HepG2 (cell line): ENCODE data around the gene FLAD1.

Experiments
- ATF7 ChIP-seq, 2 experiments: fragments of 450-650 bp in 1 of 2; sonication (generic) in 1 of 2; formaldehyde crosslinking in 1 of 2; IDR thresholded peaks; 2 replicates each; pipeline versions ENCODE4 v1.4.0 to v1.6.1; 2016 to 2020; ENCODE audit warnings: antibody characterized with exemption in 1 of 2, mild to moderate bottlenecking in 1 of 2, missing genetic modification reagents in 1 of 2
- CTCF ChIP-seq: sonication (generic); formaldehyde crosslinking; IDR thresholded peaks from 2 replicates; pipeline ENCODE4 v1.5.0; 2020; ENCODE audit warnings: mild to moderate bottlenecking, missing genetic modification reagents, moderate library complexity
- E2F2 ChIP-seq: sonication (generic); formaldehyde crosslinking; IDR thresholded peaks from 2 replicates; pipeline ENCODE4 v1.4.0; 2020; ENCODE audit warnings: missing genetic modification reagents, borderline replicate concordance
- ELF1 ChIP-seq: sonication (generic); formaldehyde crosslinking; IDR thresholded peaks from 2 replicates; pipeline ENCODE4 v1.4.0; 2020; ENCODE audit warnings: missing genetic modification reagents
- JUN ChIP-seq: sonication (generic); formaldehyde crosslinking; IDR thresholded peaks from 2 replicates; pipeline ENCODE4 v1.4.0; 2020; ENCODE audit warnings: mild to moderate bottlenecking, missing genetic modification reagents
- SP1 ChIP-seq, 2 experiments: fragments of 450-650 bp in 1 of 2; sonication (generic) in 1 of 2; formaldehyde crosslinking in 1 of 2; IDR thresholded peaks; 2 replicates each; pipeline versions ENCODE4 v1.4.0 to v1.6.1; 2016 to 2020; ENCODE audit warnings: missing genetic modification reagents in 1 of 2
- SRF ChIP-seq: IDR thresholded peaks from 2 replicates; pipeline ENCODE4 v1.6.1; 2011; ENCODE audit warnings: mild to moderate bottlenecking, low read depth, low read length, moderate library complexity
- TP53 ChIP-seq: sonication (generic); formaldehyde crosslinking; conservative IDR thresholded peaks from 2 replicates; pipeline ENCODE4 v1.4.0; 2020; ENCODE audit warnings: missing genetic modification reagents
- TF ChIP-seq, protein P1 (sequence below): IDR thresholded peaks from 2 replicates; pipeline ENCODE4 v1.6.1; 2016; ENCODE audit warnings: low read depth, control low read depth
- TF ChIP-seq, protein P2 (sequence below), 2 experiments: fragments of 450-650 bp in 1 of 2; sonication (generic) in 1 of 2; formaldehyde crosslinking; IDR thresholded peaks; 2 replicates each; pipeline versions ENCODE4 v1.5.0 to v1.8.0; 2020 to 2022; ENCODE audit warnings: mild to moderate bottlenecking in 1 of 2, missing genetic modification reagents in 1 of 2

DNA sequence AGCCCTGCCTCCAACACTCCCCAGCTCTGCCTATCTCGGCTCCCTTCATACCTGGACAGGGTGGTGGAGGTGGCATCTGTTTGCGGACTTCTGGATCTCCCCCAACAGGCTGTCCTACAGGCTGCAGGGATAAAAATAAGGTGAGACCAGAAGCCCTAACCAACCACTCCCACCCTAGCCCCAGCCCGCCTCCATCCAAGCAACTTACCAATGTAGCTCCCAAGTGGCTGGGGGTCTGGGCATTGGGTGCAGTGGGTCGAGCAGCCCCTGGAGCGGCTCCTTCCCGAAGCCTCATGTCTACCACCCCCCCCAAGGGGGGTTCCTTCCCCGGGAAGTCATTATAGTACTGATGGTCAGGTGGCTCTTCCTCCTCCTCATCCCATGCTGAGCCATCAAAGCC lies 17.0 kb upstream of the FLAD1 start:
- no peak for TF ChIP-seq CTCF
- TF ChIP-seq JUN (CRISPR knock-in tag) = no peak
- no peak for TF ChIP-seq ELF1 (CRISPR knock-in tag)
- TF ChIP-seq, protein P1, sequence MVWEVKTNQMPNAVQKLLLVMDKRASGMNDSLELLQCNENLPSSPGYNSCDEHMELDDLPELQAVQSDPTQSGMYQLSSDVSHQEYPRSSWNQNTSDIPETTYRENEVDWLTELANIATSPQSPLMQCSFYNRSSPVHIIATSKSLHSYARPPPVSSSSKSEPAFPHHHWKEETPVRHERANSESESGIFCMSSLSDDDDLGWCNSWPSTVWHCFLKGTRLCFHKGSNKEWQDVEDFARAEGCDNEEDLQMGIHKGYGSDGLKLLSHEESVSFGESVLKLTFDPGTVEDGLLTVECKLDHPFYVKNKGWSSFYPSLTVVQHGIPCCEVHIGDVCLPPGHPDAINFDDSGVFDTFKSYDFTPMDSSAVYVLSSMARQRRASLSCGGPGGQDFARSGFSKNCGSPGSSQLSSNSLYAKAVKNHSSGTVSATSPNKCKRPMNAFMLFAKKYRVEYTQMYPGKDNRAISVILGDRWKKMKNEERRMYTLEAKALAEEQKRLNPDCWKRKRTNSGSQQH (CRISPR knock-in tag) = no peak
- no peak for TF ChIP-seq SRF
- no peak for TF ChIP-seq TP53 (CRISPR knock-in tag)
- TF ChIP-seq SP1 (IDR thresholded peaks at IDR 0.05) = no peak
- no peak for TF ChIP-seq SP1 (CRISPR knock-in tag; IDR thresholded peaks at IDR 0.05)
- TF ChIP-seq, protein P2, sequence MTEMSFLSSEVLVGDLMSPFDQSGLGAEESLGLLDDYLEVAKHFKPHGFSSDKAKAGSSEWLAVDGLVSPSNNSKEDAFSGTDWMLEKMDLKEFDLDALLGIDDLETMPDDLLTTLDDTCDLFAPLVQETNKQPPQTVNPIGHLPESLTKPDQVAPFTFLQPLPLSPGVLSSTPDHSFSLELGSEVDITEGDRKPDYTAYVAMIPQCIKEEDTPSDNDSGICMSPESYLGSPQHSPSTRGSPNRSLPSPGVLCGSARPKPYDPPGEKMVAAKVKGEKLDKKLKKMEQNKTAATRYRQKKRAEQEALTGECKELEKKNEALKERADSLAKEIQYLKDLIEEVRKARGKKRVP (CRISPR knock-in tag; IDR thresholded peaks at IDR 0.05) = no peak
- no peak for TF ChIP-seq E2F2
- TF ChIP-seq ATF7 (IDR thresholded peaks at IDR 0.05) = no peak
- no peak for TF ChIP-seq ATF7 (CRISPR knock-in tag; IDR thresholded peaks at IDR 0.05)
